T-helper 2 cell (primary cell): ENCODE measurements around the gene HIGD1A.
A peak's percentile ranks its signal among the peaks of the same experiment; 100 is the strongest.

Source experiments
- DNase-seq, 5 experiments: peaks; one replicate each; pipeline versions ENCODE4 v3.0.0 to v3.0.0-alpha.2; 2012 to 2022

Gene HIGD1A

GRCh38 chr3:42799376-42799775 is 4.9 kb downstream of the HIGD1A start:
- no peak for DNase-seq

GRCh38 chr3:42796332-42796885 is 7.9 kb downstream of the HIGD1A start:
- DNase-seq = no peak

GRCh38 chr3:42795621-42796181 is 8.6 kb downstream of the HIGD1A start:
- DNase-seq = no peak

- no peak for DNase-seq
These were observed 13.5 kb downstream of the HIGD1A start for GRCh38 chr3:42790714-42791229.

- DNase-seq = no peak
These were observed 17.7 kb downstream of the HIGD1A start for GRCh38 chr3:42786631-42787030.

- DNase-seq = no peak
These were observed 18.1 kb downstream of the HIGD1A start for GRCh38 chr3:42786212-42786611.

- peak in 2 of 5 experiments; percentile 37 to 69 for DNase-seq
These were observed 23.2 kb downstream of the HIGD1A start for GRCh38 chr3:42780892-42781700.

- no peak for DNase-seq
These were observed 23.9 kb downstream of the HIGD1A start for GRCh38 chr3:42780398-42780797.

- no peak for DNase-seq
These were observed 25.6 kb downstream of the HIGD1A start for GRCh38 chr3:42778644-42779043.

- no peak for DNase-seq
These were observed 30.9 kb downstream of the HIGD1A start for GRCh38 chr3:42773409-42773751.

- peak; percentile 46 to 91 (median 78) for DNase-seq
These were observed 31.5 kb downstream of the HIGD1A start, which contains the start of gene CCDC13 for GRCh38 chr3:42772670-42773408. Gene CCDC13, minus strand, starts transcription at chr3:42773253. Its CDS starts 14,908 bp downstream, at chr3:42758345.

GRCh38 chr3:42771271-42771670 is 33.0 kb downstream of the HIGD1A start:
- no peak for DNase-seq

- no peak for DNase-seq
These were observed 34.7 kb downstream of the HIGD1A start for GRCh38 chr3:42769477-42770131.

GRCh38 chr3:42764561-42765295 is 39.6 kb downstream of the HIGD1A start:
- DNase-seq = no peak

- no peak for DNase-seq
These were observed 40.2 kb downstream of the HIGD1A start for GRCh38 chr3:42764115-42764514.

- DNase-seq = peak in 1 of 5 experiments; percentile 21
These were observed 41.3 kb downstream of the HIGD1A start for GRCh38 chr3:42763021-42763420.

- no peak for DNase-seq
These were observed 42.1 kb downstream of the HIGD1A start for GRCh38 chr3:42762046-42762724.

GRCh38 chr3:42758126-42758525 is 46.2 kb downstream of the HIGD1A start:
- DNase-seq = no peak

GRCh38 chr3:42756681-42757213 is 47.5 kb downstream of the HIGD1A start:
- DNase-seq = no peak

- peak in 1 of 5 experiments; percentile 32 for DNase-seq
These were observed 48.4 kb downstream of the HIGD1A start for GRCh38 chr3:42755681-42756578.
